Hepatocyte (in vitro differentiated cells): ENCODE data around the gene AGBL4.

Experiments
- CTCF ChIP-seq: fragments of 200-600 bp; sonication (generic); IDR thresholded peaks from 2 replicates; pipeline ENCODE4 v1.5.1; 2016; ENCODE audit warnings: antibody characterized with exemption, mild to moderate bottlenecking; ENCODE audit not compliant: poor library complexity
- EZH2 ChIP-seq: fragments of 200-600 bp; sonication (generic); IDR thresholded peaks from 2 replicates; pipeline ENCODE4 v1.6.1; 2016; ENCODE audit warnings: antibody characterized with exemption, mild to moderate bottlenecking, borderline replicate concordance
- EZH2phosphoT487 ChIP-seq: fragments of 200-600 bp; sonication (generic); IDR thresholded peaks from one replicate; pipeline ENCODE4 v1.6.1; 2018; ENCODE audit warnings: antibody characterized with exemption, mild to moderate bottlenecking, low read depth, moderate library complexity; ENCODE audit not compliant: unreplicated experiment, severe bottlenecking

- TF ChIP-seq CTCF: no peak
- no peak for TF ChIP-seq EZH2
- no peak for TF ChIP-seq EZH2phosphoT487
Observed at GRCh38 chr1:49622877-49623276, 400.9 kb downstream of the AGBL4 start.
